ENCODE data around the gene METAP1. TPM values are rescaled to one million over a fixed set of nuclear protein-coding genes. Genes with fewer than 3 reads are reported as not detected.

METAP1 gene
- total RNA-seq, 1 donor from 2014 or later, result 31.5 TPM

DNA sequence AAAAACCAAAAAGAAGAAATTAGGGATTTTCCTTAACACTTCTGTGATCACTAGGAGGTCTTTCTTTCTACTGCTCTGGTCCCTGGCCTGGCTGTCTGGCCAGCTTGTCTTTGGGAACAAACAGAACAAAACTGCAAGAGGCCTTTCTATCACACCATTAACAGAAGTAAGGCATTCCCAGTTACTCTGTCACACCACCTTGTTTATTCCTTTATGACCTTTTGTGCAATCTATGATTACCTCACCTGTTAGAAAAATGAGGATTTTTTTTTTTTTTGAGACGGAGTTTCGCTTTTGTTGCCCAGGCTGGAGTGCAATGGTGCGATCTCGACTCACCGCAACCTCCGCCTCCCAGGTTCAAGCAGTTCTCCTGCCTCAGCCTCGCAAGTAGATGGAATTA is 3.0 kb downstream of the METAP1 start:
- intact Hi-C loops (cut with DNase I), result no loop called here
- H3K4me3 ChIP-seq, result no peak overlapping the region
- no peaks in the 10 kb centered on the region for H3K9me3 ChIP-seq
- peaks cover 7% of the 10 kb centered on the region for H3K4me1 ChIP-seq
- no peaks in the 10 kb centered on the region for H3K27me3 ChIP-seq (ENCODE audit: low read depth)
- H3K27ac ChIP-seq, result no peak overlapping the region
- ATAC-seq (no peak), DNase-seq (no peak)
- TF ChIP-seq, protein P1, sequence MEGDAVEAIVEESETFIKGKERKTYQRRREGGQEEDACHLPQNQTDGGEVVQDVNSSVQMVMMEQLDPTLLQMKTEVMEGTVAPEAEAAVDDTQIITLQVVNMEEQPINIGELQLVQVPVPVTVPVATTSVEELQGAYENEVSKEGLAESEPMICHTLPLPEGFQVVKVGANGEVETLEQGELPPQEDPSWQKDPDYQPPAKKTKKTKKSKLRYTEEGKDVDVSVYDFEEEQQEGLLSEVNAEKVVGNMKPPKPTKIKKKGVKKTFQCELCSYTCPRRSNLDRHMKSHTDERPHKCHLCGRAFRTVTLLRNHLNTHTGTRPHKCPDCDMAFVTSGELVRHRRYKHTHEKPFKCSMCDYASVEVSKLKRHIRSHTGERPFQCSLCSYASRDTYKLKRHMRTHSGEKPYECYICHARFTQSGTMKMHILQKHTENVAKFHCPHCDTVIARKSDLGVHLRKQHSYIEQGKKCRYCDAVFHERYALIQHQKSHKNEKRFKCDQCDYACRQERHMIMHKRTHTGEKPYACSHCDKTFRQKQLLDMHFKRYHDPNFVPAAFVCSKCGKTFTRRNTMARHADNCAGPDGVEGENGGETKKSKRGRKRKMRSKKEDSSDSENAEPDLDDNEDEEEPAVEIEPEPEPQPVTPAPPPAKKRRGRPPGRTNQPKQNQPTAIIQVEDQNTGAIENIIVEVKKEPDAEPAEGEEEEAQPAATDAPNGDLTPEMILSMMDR (IDR thresholded peaks at IDR 0.05), result no peak
- no peaks in the 10 kb centered on the region for H3K36me3 ChIP-seq

DNA sequence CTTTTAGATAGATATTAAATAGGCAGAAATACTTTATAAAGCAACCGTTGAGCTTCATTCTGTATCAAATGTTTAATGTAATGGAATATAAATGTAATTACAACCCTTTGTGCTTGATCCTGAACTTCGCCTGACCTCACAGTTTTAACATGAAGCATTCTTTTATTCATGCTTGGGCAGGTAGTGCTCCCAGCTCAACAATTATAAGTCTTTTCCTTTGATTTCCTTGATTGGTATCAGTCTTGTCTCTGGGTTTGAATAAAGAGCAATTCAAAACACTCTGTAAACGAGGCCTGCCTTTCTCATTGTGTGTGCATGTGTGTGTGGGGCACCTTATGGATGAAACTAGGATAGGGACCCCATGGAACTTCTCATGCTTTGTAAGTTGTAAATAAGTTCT is 6.8 kb downstream of the METAP1 start:
- ATAC-seq, result peak in 1 of 2 donors; percentile 12
- Histone ChIP-seq H3K9me3 (no peaks in the 10 kb centered on the region), H3K27ac (no peak overlapping the region), H3K36me3 (no peaks in the 10 kb centered on the region), H3K4me3 (no peak overlapping the region), H3K27me3 (ENCODE audit: low read depth) (no peaks in the 10 kb centered on the region), H3K4me1 (no peaks in the 10 kb centered on the region)
- intact Hi-C loops (cut with DNase I), result no loop called here
- TF ChIP-seq, protein P1 (IDR thresholded peaks at IDR 0.05), result no peak
- no peak for DNase-seq

DNA sequence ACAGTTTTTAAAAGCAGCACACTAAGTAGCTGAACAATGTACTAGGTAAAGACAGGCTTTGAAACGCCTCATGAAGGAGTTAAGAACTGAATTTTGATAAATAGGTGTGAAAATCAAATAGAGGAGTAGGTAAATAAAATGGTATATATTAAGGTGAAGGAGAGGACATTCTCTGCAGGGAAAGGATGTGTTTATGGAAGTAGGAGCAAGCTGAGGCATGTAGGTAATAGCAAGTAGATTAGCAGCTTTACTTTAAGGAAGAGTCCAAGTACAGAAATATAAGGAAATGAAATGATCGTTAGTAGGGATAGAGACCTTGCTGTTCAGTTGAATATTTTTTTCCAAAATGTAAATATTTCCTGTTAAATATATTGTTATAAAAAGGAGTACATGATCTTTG is 12.5 kb downstream of the METAP1 start:
- DNase-seq (no peak), ATAC-seq (no peak)
- TF ChIP-seq, protein P1 (IDR thresholded peaks at IDR 0.05), result no peak
- Histone ChIP-seq H3K9me3 (no peaks in the 10 kb centered on the region), H3K4me3 (no peak overlapping the region), H3K27me3 (ENCODE audit: low read depth) (no peaks in the 10 kb centered on the region), H3K27ac (no peak overlapping the region), H3K36me3 (no peaks in the 10 kb centered on the region), H3K4me1 (peaks cover 2% of the 10 kb centered on the region)
- intact Hi-C loops (cut with DNase I), result no loop called here

DNA sequence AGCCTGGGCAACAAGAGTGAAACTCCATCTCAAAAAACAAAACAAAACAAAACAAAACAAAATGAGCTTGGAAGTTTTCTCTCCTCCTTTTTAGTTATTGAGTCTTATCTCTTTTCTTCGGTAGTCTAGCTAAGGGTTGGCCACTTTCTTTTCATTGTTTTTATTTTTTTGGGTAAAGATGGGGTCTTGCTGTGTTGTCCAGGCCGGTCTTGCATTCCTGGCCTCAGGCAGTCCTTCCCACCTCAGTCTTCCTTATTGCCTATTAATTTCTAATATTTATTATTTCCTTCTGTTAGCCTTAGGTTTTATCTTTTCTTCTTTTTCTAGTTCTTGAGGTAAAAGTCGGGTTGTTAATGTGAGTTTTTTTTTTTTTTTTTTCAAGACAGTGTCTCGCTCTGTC is 16.4 kb downstream of the METAP1 start:
- Histone ChIP-seq H3K4me1 (peaks cover 13% of the 10 kb centered on the region), H3K27ac (no peak overlapping the region), H3K27me3 (ENCODE audit: low read depth) (no peaks in the 10 kb centered on the region), H3K4me3 (no peak overlapping the region), H3K36me3 (no peaks in the 10 kb centered on the region), H3K9me3 (no peaks in the 10 kb centered on the region)
- intact Hi-C loops (cut with DNase I), result no loop called here
- no peak for ATAC-seq
- TF ChIP-seq, protein P1 (IDR thresholded peaks at IDR 0.05), result no peak
- DNase-seq, result no peak

DNA sequence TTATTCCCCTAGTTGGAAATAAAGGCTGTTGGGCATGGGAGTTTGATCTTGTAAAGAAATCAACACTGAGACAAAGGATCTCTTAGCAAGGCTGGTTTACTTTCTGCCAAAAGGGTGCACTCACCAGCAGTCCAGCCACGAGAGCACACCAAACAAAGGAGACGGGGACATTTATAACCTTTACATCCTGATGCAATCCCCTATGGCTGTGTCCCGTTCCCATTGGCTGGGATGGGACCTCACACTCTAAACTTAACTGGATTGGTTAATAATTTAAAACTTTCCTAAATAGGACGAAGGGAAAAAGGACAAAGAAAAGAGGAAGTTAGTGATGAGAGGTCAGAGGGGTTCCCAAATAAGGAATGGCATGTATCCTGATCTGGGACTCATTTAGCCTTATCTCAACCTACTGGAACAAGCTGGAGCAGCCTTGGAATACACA is 17.9 kb downstream of the METAP1 start:
- TF ChIP-seq, protein P1 (IDR thresholded peaks at IDR 0.05), result no peak
- intact Hi-C loops (cut with DNase I), result no loop called here
- Histone ChIP-seq H3K36me3 (no peaks in the 10 kb centered on the region), H3K4me3 (no peak overlapping the region), H3K27me3 (ENCODE audit: low read depth) (no peaks in the 10 kb centered on the region), H3K27ac (no peak overlapping the region), H3K9me3 (no peaks in the 10 kb centered on the region), H3K4me1 (peaks cover 13% of the 10 kb centered on the region)
- ATAC-seq (peak in 1 of 2 donors; percentile 19), DNase-seq (no peak)
